Endothelial cell of umbilical vein (primary cell): ENCODE data around the gene PHACTR2. TPM values are rescaled to one million over a fixed set of nuclear protein-coding genes. Genes with fewer than 3 reads are reported as not detected.

ENCODE experiments used
- BruUV-seq: library from RNA; stranded (reverse); fragments of 400-500 nt; replicated peaks from 2 replicates; lab custom pipeline; 2021; lab: Mats Ljungman, UMichigan
- CTCF ChIA-PET: fragments of 300-600, 350-600 bp; sonication (Branson Sonifier 250); formaldehyde crosslinking; loops from one replicate; lab custom pipeline; 2021; ENCODE audit warnings: antibody characterized with exemption, inconsistent platforms; lab: Charles Lee
- POLR2A ChIA-PET: fragments of 300-600, 350-600 bp; sonication (Branson Sonifier 250); formaldehyde crosslinking; loops from one replicate; lab custom pipeline; 2021; ENCODE audit warnings: antibody characterized with exemption, inconsistent platforms; lab: Charles Lee
- DNase-seq: peaks from one replicate; pipeline ENCODE4 v3.0.0-alpha.2; 2011; ENCODE audit warnings: low read depth, low spot score
- FAIRE-seq: peaks from 2 replicates; lab custom pipeline; 2011; peaks lifted over from hg19 to GRCh38; lab: Jason Lieb, UNC
- H2AFZ ChIP-seq: 2 replicates; pipeline ENCODE4 v1.6.0; 2012; ENCODE audit warnings: low read depth, low read length, control low read depth, inconsistent platforms
- H3K27ac ChIP-seq: 2 replicates; pipeline ENCODE4 v1.5.1; 2011; ENCODE audit warnings: low read depth, mild to moderate bottlenecking, control low read depth, low read length, moderate library complexity; ENCODE audit not compliant: insufficient read depth
- H3K27me3 ChIP-seq, 2 experiments: 2 replicates each; pipeline versions ENCODE4 v1.6.0 to v1.6.1; 2011; ENCODE audit warnings: low read length in 2 of 2, mixed read lengths in 1 of 2; ENCODE audit not compliant: control insufficient read depth in 2 of 2, insufficient read depth in 2 of 2
- H3K36me3 ChIP-seq, 2 experiments: 2 replicates in 1 of 2; 3 replicates in 1 of 2; pipeline ENCODE4 v1.5.1; 2011; ENCODE audit warnings: low read length in 2 of 2, mild to moderate bottlenecking in 1 of 2, moderate library complexity in 1 of 2; ENCODE audit not compliant: control insufficient read depth in 2 of 2, insufficient read depth in 2 of 2; ENCODE audit errors: extremely low read depth in 1 of 2
- H3K4me1 ChIP-seq: 3 replicates; pipeline ENCODE4 v1.5.1; 2011; ENCODE audit warnings: mild to moderate bottlenecking, low read length; ENCODE audit not compliant: control insufficient read depth, insufficient read depth; ENCODE audit errors: extremely low read depth
- H3K4me2 ChIP-seq: 2 replicates; pipeline ENCODE4 v1.6.1; 2011; ENCODE audit warnings: low read length, control low read depth, mixed read lengths; ENCODE audit not compliant: insufficient read depth
- H3K4me3 ChIP-seq, 3 experiments: fragments of 200-600 bp in 1 of 3; sonication (generic), shearing (Covaris generic) in 1 of 3; replicated peaks in 1 of 3; 2 replicates each; pipeline ENCODE4 v1.5.1; 2011 to 2016; ENCODE audit warnings: control low read depth in 3 of 3, low read length in 3 of 3, mild to moderate bottlenecking in 2 of 3, inconsistent platforms in 1 of 3, low read depth in 1 of 3, moderate library complexity in 1 of 3; ENCODE audit not compliant: insufficient read depth in 1 of 3
- H3K79me2 ChIP-seq: 2 replicates; pipeline ENCODE4 v1.6.0; 2012; ENCODE audit warnings: low read length, inconsistent platforms; ENCODE audit not compliant: control insufficient read depth, insufficient read depth
- H3K9ac ChIP-seq: replicated peaks from 2 replicates; pipeline ENCODE3; 2011; ENCODE audit warnings: low read length, control low read depth; ENCODE audit not compliant: insufficient read depth; ENCODE audit errors: extremely low read depth
- H3K9me1 ChIP-seq: replicated peaks from 3 replicates; pipeline ENCODE4 v1.6.0; 2011; ENCODE audit warnings: mild to moderate bottlenecking, low read length; ENCODE audit not compliant: control insufficient read depth, insufficient read depth; ENCODE audit errors: extremely low read depth
- H3K9me3 ChIP-seq: replicated peaks from 2 replicates; pipeline ENCODE4 v1.5.1; 2012; ENCODE audit warnings: low read length, inconsistent platforms; ENCODE audit not compliant: control insufficient read depth, insufficient read depth
- H4K20me1 ChIP-seq: replicated peaks from 2 replicates; pipeline ENCODE3; 2011; ENCODE audit warnings: mild to moderate bottlenecking, low read length; ENCODE audit not compliant: control insufficient read depth, insufficient read depth; ENCODE audit errors: extremely low read depth
- EZH2 ChIP-seq: IDR thresholded peaks from 2 replicates; pipeline ENCODE4 v1.6.1; 2012; ENCODE audit warnings: borderline replicate concordance, low read depth, mild to moderate bottlenecking, moderate library complexity, low read length, inconsistent platforms; ENCODE audit not compliant: severe bottlenecking
- FOS ChIP-seq: IDR thresholded peaks from 2 replicates; pipeline ENCODE4 v1.6.1; 2011; ENCODE audit warnings: mild to moderate bottlenecking, low read length, moderate library complexity, borderline replicate concordance; ENCODE audit not compliant: insufficient read depth
- GATA2 ChIP-seq: IDR thresholded peaks from 2 replicates; pipeline ENCODE4 v1.7.0; 2011; ENCODE audit warnings: low read depth, mild to moderate bottlenecking, moderate library complexity, mixed read lengths, low read length; ENCODE audit not compliant: insufficient read length, insufficient read depth
- JUN ChIP-seq: IDR thresholded peaks from 2 replicates; pipeline ENCODE4 v1.6.1; 2011; ENCODE audit warnings: borderline replicate concordance, low read depth; ENCODE audit not compliant: insufficient read length, insufficient read depth
- MAX ChIP-seq: IDR thresholded peaks from 2 replicates; pipeline ENCODE4 v1.6.1; 2011; ENCODE audit not compliant: insufficient read depth, insufficient read length
- MYC ChIP-seq: IDR thresholded peaks from one replicate; pipeline ENCODE4 v1.6.1; 2011; ENCODE audit warnings: mild to moderate bottlenecking, low read depth, low read length
- POLR2AphosphoS5 ChIP-seq: IDR thresholded peaks from 2 replicates; pipeline ENCODE4 v1.6.1; 2012; ENCODE audit warnings: low read depth, mild to moderate bottlenecking, control low read depth, low read length, moderate library complexity; ENCODE audit not compliant: insufficient read depth
- dilution Hi-C: fragments of 300-500 bp; cut with MboI; formaldehyde crosslinking; loops from one replicate; pipeline ENCODE4 v1.15.0; 2019; ENCODE audit warnings: low sequenced_read_pairs; ENCODE audit not compliant: extremely low pct_ligation_motif_present
- intact Hi-C: fragments of 100-400 bp; cut with micrococcal nuclease; formaldehyde crosslinking; loops from one replicate; pipeline ENCODE4 v1.10.0; 2022
- polyA plus RNA-seq, 4 experiments: library from polyadenylated mRNA; depleted of rRNA in 3 of 4; stranded (reverse) in 3 of 4; unstranded in 1 of 4; fragments of >200 nt; gene quantifications; 2 replicates each; pipeline versions ENCODE4 v1.2.1 to v1.2.3, GENCODE V29; 2011 to 2012; ENCODE audit warnings: missing spikeins in 1 of 4
- total RNA-seq: library from RNA; stranded (reverse); gene quantifications from 2 replicates; pipeline ENCODE4 v1.2.3, GENCODE V29; 2021
- TF ChIP-seq, protein P1 (sequence below), 2 donors: IDR thresholded peaks; 1 replicate in 1 of 2; 2 replicates in 1 of 2; pipeline ENCODE4 v1.5.1; 2011; ENCODE audit warnings: low read length in 2 of 2, mild to moderate bottlenecking in 2 of 2, moderate library complexity in 2 of 2, control low read depth in 1 of 2, inconsistent platforms in 1 of 2, low read depth in 1 of 2; ENCODE audit not compliant: insufficient read depth in 1 of 2; ENCODE audit errors: extremely low read depth in 1 of 2

Gene PHACTR2
- total and polyA plus RNA-seq, 2 donors (not counting 3 experiments of a cell fraction or from before 2014, with no cell fraction given): 16.3 to 178 TPM

DNA sequence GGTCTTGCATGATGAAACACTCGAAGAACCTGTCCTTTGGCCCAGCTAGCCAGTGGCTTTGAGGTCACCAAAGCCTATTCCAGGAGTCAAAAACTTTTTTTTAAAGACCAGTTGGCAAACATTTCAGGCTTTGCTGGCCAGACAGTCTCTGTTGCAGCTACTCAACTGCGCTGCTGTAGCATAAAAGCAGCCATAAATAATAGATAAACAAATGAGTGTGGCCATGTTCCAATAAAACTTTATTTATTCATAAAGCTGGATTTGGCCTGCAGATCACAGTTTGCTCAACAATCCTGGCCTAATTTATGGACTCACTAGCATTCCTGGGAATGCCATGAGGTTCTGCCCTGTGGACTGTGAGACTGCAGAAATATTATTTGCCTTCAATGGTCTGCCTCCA is 96.6 kb downstream of the PHACTR2 start:
- no peak for DNase-seq
- H3K4me2 ChIP-seq: no peak overlapping the region
- intact Hi-C loops: no loop called here
- BruUV-seq: no TSS peak
- H4K20me1 ChIP-seq: no peaks in the 10 kb centered on the region
- FAIRE-seq: no peak
- no peak overlapping the region for H3K9ac ChIP-seq
- no peak overlapping the region for H3K4me3 ChIP-seq
- H3K79me2 ChIP-seq: peaks cover 2% of the 10 kb centered on the region
- TF ChIP-seq FOS: no peak
- TF ChIP-seq EZH2: no peak
- TF ChIP-seq POLR2AphosphoS5: no peak
- TF ChIP-seq JUN: no peak
- TF ChIP-seq GATA2: no peak
- TF ChIP-seq, protein P1, sequence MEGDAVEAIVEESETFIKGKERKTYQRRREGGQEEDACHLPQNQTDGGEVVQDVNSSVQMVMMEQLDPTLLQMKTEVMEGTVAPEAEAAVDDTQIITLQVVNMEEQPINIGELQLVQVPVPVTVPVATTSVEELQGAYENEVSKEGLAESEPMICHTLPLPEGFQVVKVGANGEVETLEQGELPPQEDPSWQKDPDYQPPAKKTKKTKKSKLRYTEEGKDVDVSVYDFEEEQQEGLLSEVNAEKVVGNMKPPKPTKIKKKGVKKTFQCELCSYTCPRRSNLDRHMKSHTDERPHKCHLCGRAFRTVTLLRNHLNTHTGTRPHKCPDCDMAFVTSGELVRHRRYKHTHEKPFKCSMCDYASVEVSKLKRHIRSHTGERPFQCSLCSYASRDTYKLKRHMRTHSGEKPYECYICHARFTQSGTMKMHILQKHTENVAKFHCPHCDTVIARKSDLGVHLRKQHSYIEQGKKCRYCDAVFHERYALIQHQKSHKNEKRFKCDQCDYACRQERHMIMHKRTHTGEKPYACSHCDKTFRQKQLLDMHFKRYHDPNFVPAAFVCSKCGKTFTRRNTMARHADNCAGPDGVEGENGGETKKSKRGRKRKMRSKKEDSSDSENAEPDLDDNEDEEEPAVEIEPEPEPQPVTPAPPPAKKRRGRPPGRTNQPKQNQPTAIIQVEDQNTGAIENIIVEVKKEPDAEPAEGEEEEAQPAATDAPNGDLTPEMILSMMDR (IDR thresholded peaks at IDR 0.05; ENCODE audit: extremely low read depth in 1 of 2, insufficient read depth in 1 of 2, low read depth in 1 of 2, low read length in 2 of 2): no peak
- TF ChIP-seq MAX: no peak
- TF ChIP-seq MYC: no peak
- no peaks in the 10 kb centered on the region for H3K27me3 ChIP-seq
- H2AFZ ChIP-seq: no peak overlapping the region
- H3K4me1 ChIP-seq: peaks cover 6% of the 10 kb centered on the region
- H3K27ac ChIP-seq: no peak overlapping the region
- ChIA-PET POLR2A (no interaction called here), CTCF (no interaction called here)
- peaks cover 9 to 11% of the 10 kb centered on the region in 2 experiments for H3K36me3 ChIP-seq
- H3K9me1 ChIP-seq: no peaks in the 10 kb centered on the region
- dilution Hi-C loops: no loop called here
- no peaks in the 10 kb centered on the region for H3K9me3 ChIP-seq
